ENCODE data around the gene TMLHE.

The TMLHE gene

GRCh38 chrX:155441097-155441496 is 171.7 kb downstream of the TMLHE start:
- no peak for FAIRE-seq
- no peak for DNase-seq (ENCODE audit: insufficient read length, low spot score)
- no peak for TF ChIP-seq POLR2A (IDR thresholded peaks at IDR 0.05; ENCODE audit: low read depth, low read length)

Data from H54 (cell line).